ENCODE data around the gene PSME3IP1. TPM values are rescaled to one million over a fixed set of nuclear protein-coding genes. Genes with fewer than 3 reads are reported as not detected.

PSME3IP1 gene
- total and polyA plus RNA-seq, 9 of the 15 experiments (the other 6 are each of a cell fraction or from before 2014, with no cell fraction given): 63.8 to 187 (median 142) TPM

GRCh38 chr16:57150682-57151330 is 35.0 kb downstream of the PSME3IP1 start:
- POLR2A ChIA-PET: interaction anchor here (0.7 to 3.3 kb wide), 8 partner anchors 10 to 266 kb away, joined by 3 to 27 read pairs (median 4); partner anchors contain the start of gene PSME3IP1
- Histone ChIP-seq H2AFZ (ENCODE audit: low read depth, low read length) (no peak overlapping the region), H3K9ac (ENCODE audit: insufficient read depth in 1 of 2, low read depth in 2 of 2, low read length in 2 of 2) (no peak overlapping the region), H3K27ac (ENCODE audit: extremely low read depth, low read depth, low read length) (no peak overlapping the region), H3K9me3 (replicated peaks; ENCODE audit: control insufficient read depth, insufficient read depth, low read depth, low read length) (no peaks in the 10 kb centered on the region), H3K4me2 (ENCODE audit: insufficient read depth, low read length) (no peak overlapping the region), H3K27me3 (ENCODE audit: control insufficient read depth in 2 of 2, insufficient read depth in 2 of 2, low read length in 2 of 2) (no peaks in the 10 kb centered on the region), H3K36me3 (ENCODE audit: control insufficient read depth, insufficient read depth, low read length) (peaks cover 42% of the 10 kb centered on the region), H3K9me1 (ENCODE audit: control insufficient read depth, insufficient read depth, low read length) (no peaks in the 10 kb centered on the region), H4K20me1 (replicated peaks; ENCODE audit: control insufficient read depth, insufficient read depth, low read length) (no peaks in the 10 kb centered on the region), H3K4me1 (replicated peaks in 1 of 2; ENCODE audit: control insufficient read depth in 2 of 2, insufficient read depth in 2 of 2, low read length in 2 of 2) (peaks cover 6 to 7% of the 10 kb centered on the region in 2 experiments), H3K4me3 (no peak overlapping the region), H3K79me2 (ENCODE audit: control insufficient read depth, insufficient read depth, low read length) (no peaks in the 10 kb centered on the region)
- no TSS peak for BruUV-seq (replicated peaks)
- in situ Hi-C loops (cut with MboI) (no loop called here), intact Hi-C loops (cut with micrococcal nuclease) (no loop called here)
- TF ChIP-seq ZBTB33 (CRISPR knock-in tag; IDR thresholded peaks at IDR 0.05) (peak; percentile 88), ZNF311 (CRISPR knock-in tag; IDR thresholded peaks at IDR 0.05) (no peak)
- ATAC-seq: no peak
- no peak for DNase-seq (ENCODE audit: extremely low read depth in 1 of 4, low spot score in 3 of 4)
- CTCF ChIA-PET (ENCODE audit: low intra/inter-chr PET ratio): no interaction called here
- WGBS (ENCODE audit: insufficient coverage, low coverage, missing lambda C conversion rate): 84% methylated on average over 9 of the region's 9 CpGs
- no peak for FAIRE-seq

- ChIA-PET POLR2A (interaction anchor here (0.5 to 1.8 kb wide), 5 partner anchors 9 to 212 kb away, joined by 3 to 5 read pairs (median 4); partner anchors contain the start of gene PSME3IP1), CTCF (ENCODE audit: low intra/inter-chr PET ratio) (no interaction called here)
- Histone ChIP-seq H3K9me3 (replicated peaks; ENCODE audit: control insufficient read depth, insufficient read depth, low read depth, low read length) (no peaks in the 10 kb centered on the region), H3K27ac (ENCODE audit: extremely low read depth, low read depth, low read length) (no peak overlapping the region), H4K20me1 (replicated peaks; ENCODE audit: control insufficient read depth, insufficient read depth, low read length) (no peaks in the 10 kb centered on the region), H3K36me3 (ENCODE audit: control insufficient read depth, insufficient read depth, low read length) (peaks cover 28% of the 10 kb centered on the region; the same call in 2 of the 3 replicates), H3K27me3 (ENCODE audit: control insufficient read depth in 2 of 2, insufficient read depth in 2 of 2, low read length in 2 of 2) (no peaks in the 10 kb centered on the region), H3K9me1 (ENCODE audit: control insufficient read depth, insufficient read depth, low read length) (no peaks in the 10 kb centered on the region), H3K4me2 (ENCODE audit: insufficient read depth, low read length) (no peak overlapping the region), H3K4me1 (replicated peaks in 1 of 2; ENCODE audit: control insufficient read depth in 2 of 2, insufficient read depth in 2 of 2, low read length in 2 of 2) (peaks cover 15 to 17% of the 10 kb centered on the region in 2 experiments), H3K4me3 (no peak overlapping the region), H3K9ac (ENCODE audit: insufficient read depth in 1 of 2, low read depth in 2 of 2, low read length in 2 of 2) (no peak overlapping the region), H2AFZ (ENCODE audit: low read depth, low read length) (no peak overlapping the region), H3K79me2 (ENCODE audit: control insufficient read depth, insufficient read depth, low read length) (no peaks in the 10 kb centered on the region)
- intact Hi-C loops (cut with micrococcal nuclease): no loop called here
- 90% methylated on average over 5 of the region's 10 CpGs for WGBS (ENCODE audit: insufficient coverage, low coverage, missing lambda C conversion rate)
- FAIRE-seq (no peak), ATAC-seq (no peak), DNase-seq (ENCODE audit: extremely low read depth in 1 of 4, low spot score in 3 of 4) (no peak)
- no TSS peak for BruUV-seq (replicated peaks)
- in situ Hi-C loops (cut with MboI): no loop called here
- no peak for TF ChIP-seq HES1 (IDR thresholded peaks at IDR 0.05; ENCODE audit: low read depth)
- TF ChIP-seq BDP1 (IDR thresholded peaks at IDR 0.05; ENCODE audit: insufficient read depth, insufficient read length): no peak
- TF ChIP-seq POLR2G (IDR thresholded peaks at IDR 0.05; ENCODE audit: low read depth, low read length): 0 out of 2 replicates have a peak, but pooled peaks have one; percentile 23
- no peak for TF ChIP-seq JUN (IDR thresholded peaks at IDR 0.05; ENCODE audit: borderline replicate concordance, low read depth, low read length)
- no peak for TF ChIP-seq JUN (CRISPR knock-in tag; IDR thresholded peaks at IDR 0.05; ENCODE audit: borderline replicate concordance)
- no peak for TF ChIP-seq ZNF507 (tag; conservative IDR thresholded peaks at IDR 0.05)
- no peak for TF ChIP-seq TFE3 (CRISPR knock-in tag; IDR thresholded peaks at IDR 0.05)
- TF ChIP-seq MXI1 (IDR thresholded peaks at IDR 0.05; ENCODE audit: low read depth, low read length): no peak
Observed at GRCh38 chr16:57149391-57149790, 36.4 kb downstream of the PSME3IP1 start.

Data from K562 (cell line).